Measurements from ENCODE around the gene EFNA3. TPM values are rescaled to one million over a fixed set of nuclear protein-coding genes. Genes with fewer than 3 reads are reported as not detected.

The EFNA3 gene
- total and polyA plus RNA-seq, 3 experiments from 2014 or later, result 0.94 to 1.4 (median 1.0) TPM

DNA sequence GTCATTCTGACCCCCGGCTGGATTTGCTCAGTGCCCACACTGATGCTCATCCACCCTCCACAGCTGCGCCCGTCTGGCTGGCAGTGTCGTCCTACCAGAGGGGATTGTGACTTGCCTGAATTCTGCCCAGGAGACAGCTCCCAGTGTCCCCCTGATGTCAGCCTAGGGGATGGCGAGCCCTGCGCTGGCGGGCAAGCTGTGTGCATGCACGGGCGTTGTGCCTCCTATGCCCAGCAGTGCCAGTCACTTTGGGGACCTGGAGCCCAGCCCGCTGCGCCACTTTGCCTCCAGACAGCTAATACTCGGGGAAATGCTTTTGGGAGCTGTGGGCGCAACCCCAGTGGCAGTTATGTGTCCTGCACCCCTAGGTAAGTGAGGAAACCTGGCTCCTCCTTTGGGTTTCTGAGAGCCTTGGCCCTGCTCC, 20.8 kb upstream of the EFNA3 start:
- H3K27me3 Mint-ChIP-seq, result no peaks in the 10 kb centered on the region
- DNase-seq, result no peak
- no peak overlapping the region for H3K27ac Mint-ChIP-seq
- H3K9me3 Mint-ChIP-seq, result no peaks in the 10 kb centered on the region
- peaks cover 0 to 26% (median 0%) of the 10 kb centered on the region in 3 donors for H3K36me3 Mint-ChIP-seq
- H3K4me1 Mint-ChIP-seq, result peaks cover 14 to 22% (median 16%) of the 10 kb centered on the region in 3 donors
- POLR2A ChIA-PET, result interaction anchor here (0.5 kb wide), 1 partner anchor 266 kb away, joined by 8 read pairs; no protein-coding TSS in a partner anchor
- no peak overlapping the region for H3K4me3 ChIP-seq (ENCODE audit: low read length)
- CTCF ChIA-PET, result interaction anchor here (1.2 to 11.7 kb wide), 5 partner anchors 13 to 92 kb away, joined by 4 to 172 read pairs (median 21); no protein-coding TSS in a partner anchor
- no peaks in the 10 kb centered on the region for H3K36me3 ChIP-seq (ENCODE audit: insufficient read depth, low read length)
- no peak overlapping the region for H3K27ac ChIP-seq (ENCODE audit: low read depth, low read length)
- no peak overlapping the region for H3K4me3 Mint-ChIP-seq
- no peaks in the 10 kb centered on the region for H3K9me3 ChIP-seq (ENCODE audit: low read length)
- H3K4me1 ChIP-seq (ENCODE audit: insufficient read depth, low read length), result peaks cover 24% of the 10 kb centered on the region
- no peaks in the 10 kb centered on the region for H3K27me3 ChIP-seq (ENCODE audit: insufficient read depth, low read length, poor library complexity, severe bottlenecking)

DNA sequence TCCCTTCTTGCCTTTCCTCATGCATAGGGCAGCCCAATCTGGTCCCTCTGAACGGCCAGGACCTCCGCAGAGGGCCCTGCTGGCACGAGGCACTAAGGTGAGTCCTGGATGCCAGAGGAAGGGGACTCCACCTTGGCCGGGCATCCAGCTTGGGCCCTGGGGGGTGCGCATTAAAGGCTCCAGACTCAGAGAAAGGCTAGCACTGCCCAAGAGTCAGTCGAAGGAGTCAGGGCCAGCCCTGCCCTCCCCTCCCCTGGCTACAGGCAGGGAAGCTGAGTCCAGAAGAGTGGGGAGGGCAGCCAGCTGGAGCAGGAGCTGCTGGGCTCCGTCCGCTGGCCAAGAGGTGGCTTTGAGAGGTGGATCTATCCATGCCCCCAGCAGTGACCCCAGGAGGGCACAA, 17.9 kb upstream of the EFNA3 start:
- no peaks in the 10 kb centered on the region for H3K9me3 Mint-ChIP-seq
- POLR2A ChIA-PET, result interaction anchor here (1.5 kb wide), 1 partner anchor 9 kb away, joined by 4 read pairs; the partner anchor contains the start of gene ADAM15
- no peaks in the 10 kb centered on the region for H3K27me3 Mint-ChIP-seq
- peaks cover 0 to 29% (median 0%) of the 10 kb centered on the region in 3 donors for H3K36me3 Mint-ChIP-seq
- DNase-seq, result no peak
- Histone ChIP-seq H3K27ac (ENCODE audit: low read depth, low read length) (no peak overlapping the region), H3K9me3 (ENCODE audit: low read length) (no peaks in the 10 kb centered on the region), H3K36me3 (ENCODE audit: insufficient read depth, low read length) (no peaks in the 10 kb centered on the region), H3K27me3 (ENCODE audit: insufficient read depth, low read length, poor library complexity, severe bottlenecking) (no peaks in the 10 kb centered on the region), H3K4me3 (ENCODE audit: low read length) (no peak overlapping the region), H3K4me1 (ENCODE audit: insufficient read depth, low read length) (peaks cover 34% of the 10 kb centered on the region)
- CTCF ChIA-PET, result interaction anchor here (0.8 to 11.7 kb wide), 19 partner anchors 9 to 133 kb away, joined by 3 to 172 read pairs (median 6); partner anchors contain the start of genes ADAM15, LENEP, PBXIP1 and PYGO2
- peaks cover 23 to 36% (median 29%) of the 10 kb centered on the region in 3 donors for H3K4me1 Mint-ChIP-seq
- peak overlapping the region in 1 of 8 donors; percentile 33 for H3K27ac Mint-ChIP-seq
- H3K4me3 Mint-ChIP-seq, result no peak overlapping the region

DNA sequence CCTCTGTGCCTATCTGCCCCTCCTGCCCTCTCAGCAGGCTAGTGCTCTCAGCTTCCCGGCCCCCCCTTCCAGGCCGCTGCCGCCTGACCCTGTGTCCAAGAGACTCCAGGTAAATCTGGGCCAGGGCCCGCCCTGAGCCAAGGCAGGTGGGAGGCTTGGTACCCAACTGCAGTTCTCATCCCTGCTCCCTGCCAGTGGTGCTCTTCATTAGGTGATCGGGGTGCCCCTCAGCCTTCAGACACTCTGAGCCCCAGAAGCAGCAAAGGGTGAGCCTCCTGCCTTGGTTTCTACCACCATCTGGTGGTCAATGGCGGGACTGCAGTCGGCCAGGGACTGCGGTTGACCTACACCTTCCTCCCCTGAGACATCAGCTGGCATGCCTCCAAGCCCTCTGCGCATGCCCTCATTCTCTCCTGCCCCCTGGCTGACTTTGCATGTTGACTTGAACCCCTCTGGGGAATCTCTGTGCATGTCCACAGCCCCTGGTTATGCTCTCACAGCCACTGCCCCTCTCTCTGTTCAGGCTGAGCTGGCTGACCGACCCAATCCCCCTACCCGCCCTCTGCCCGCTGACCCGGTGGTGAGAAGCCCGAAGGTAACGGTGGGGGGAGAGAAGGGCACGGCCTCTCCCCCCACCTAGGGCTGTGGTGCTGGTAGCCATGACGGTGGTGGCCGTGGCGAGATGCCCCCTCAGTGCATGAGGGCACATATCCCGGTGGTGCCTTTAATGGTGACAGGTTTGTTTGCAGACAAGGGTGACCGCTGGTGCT, 17.1 kb upstream of the EFNA3 start:
- Mint-ChIP-seq H3K9me3 (no peaks in the 10 kb centered on the region), H3K4me1 (peaks cover 23 to 39% (median 33%) of the 10 kb centered on the region in 3 donors), H3K27me3 (no peaks in the 10 kb centered on the region), H3K4me3 (peak overlapping the region; percentile 49 to 79 (median 68)), H3K27ac (peak overlapping the region in 4 of 8 donors; percentile 11 to 55 (median 20)), H3K36me3 (peaks cover 0 to 22% (median 2%) of the 10 kb centered on the region in 3 donors)
- Histone ChIP-seq H3K4me1 (ENCODE audit: insufficient read depth, low read length) (peaks cover 34% of the 10 kb centered on the region), H3K27ac (ENCODE audit: low read depth, low read length) (no peak overlapping the region), H3K9me3 (ENCODE audit: low read length) (no peaks in the 10 kb centered on the region), H3K27me3 (ENCODE audit: insufficient read depth, low read length, poor library complexity, severe bottlenecking) (no peaks in the 10 kb centered on the region), H3K4me3 (ENCODE audit: low read length) (no peak overlapping the region), H3K36me3 (ENCODE audit: insufficient read depth, low read length) (no peaks in the 10 kb centered on the region)
- CTCF ChIA-PET, result interaction anchor here (0.6 to 11.7 kb wide), 36 partner anchors 8 to 502 kb away, joined by 3 to 172 read pairs (median 4); partner anchors contain the start of genes ADAM15, EFNA3, KRTCAP2 and LENEP
- POLR2A ChIA-PET, result interaction anchor here (0.6 to 1.5 kb wide), 5 partner anchors 10 to 270 kb away, joined by 3 to 5 read pairs (median 3); partner anchors contain the start of genes ADAM15 and PYGO2
- peak; percentile 87 to 96 (median 91) for DNase-seq

DNA sequence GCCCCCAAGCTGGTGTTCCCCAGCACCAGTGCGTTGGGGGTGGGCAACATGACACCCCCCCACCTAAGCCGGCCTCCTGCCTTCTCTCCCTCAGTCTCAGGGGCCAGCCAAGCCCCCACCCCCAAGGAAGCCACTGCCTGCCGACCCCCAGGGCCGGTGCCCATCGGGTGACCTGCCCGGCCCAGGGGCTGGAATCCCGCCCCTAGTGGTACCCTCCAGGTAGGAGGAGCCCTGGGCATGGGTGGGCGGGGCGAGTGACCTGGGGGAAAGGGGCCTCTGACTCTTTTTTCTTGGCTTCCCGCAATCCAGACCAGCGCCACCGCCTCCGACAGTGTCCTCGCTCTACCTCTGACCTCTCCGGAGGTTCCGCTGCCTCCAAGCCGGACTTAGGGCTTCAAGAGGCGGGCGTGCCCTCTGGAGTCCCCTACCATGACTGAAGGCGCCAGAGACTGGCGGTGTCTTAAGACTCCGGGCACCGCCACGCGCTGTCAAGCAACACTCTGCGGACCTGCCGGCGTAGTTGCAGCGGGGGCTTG, 16.4 kb upstream of the EFNA3 start:
- Histone ChIP-seq H3K4me1 (ENCODE audit: insufficient read depth, low read length) (peaks cover 34% of the 10 kb centered on the region), H3K27me3 (ENCODE audit: insufficient read depth, low read length, poor library complexity, severe bottlenecking) (no peaks in the 10 kb centered on the region), H3K27ac (ENCODE audit: low read depth, low read length) (no peak overlapping the region), H3K9me3 (ENCODE audit: low read length) (no peaks in the 10 kb centered on the region), H3K4me3 (ENCODE audit: low read length) (peak overlapping the region; percentile 88), H3K36me3 (ENCODE audit: insufficient read depth, low read length) (no peaks in the 10 kb centered on the region)
- ChIA-PET POLR2A (interaction anchor here (0.6 to 3.5 kb wide), 4 partner anchors 21 to 271 kb away, joined by 3 to 15 read pairs (median 4); no protein-coding TSS in a partner anchor), CTCF (interaction anchor here (0.6 to 11.7 kb wide), 38 partner anchors 7 to 503 kb away, joined by 3 to 172 read pairs (median 4); partner anchors contain the start of genes ADAM15, EFNA3, KRTCAP2 and PBXIP1)
- Mint-ChIP-seq H3K27me3 (no peaks in the 10 kb centered on the region), H3K9me3 (no peaks in the 10 kb centered on the region), H3K4me3 (peak overlapping the region in 4 of 7 donors; percentile 69 to 96 (median 87)), H3K36me3 (peaks cover 0 to 27% (median 6%) of the 10 kb centered on the region in 3 donors), H3K4me1 (peaks cover 23 to 39% (median 33%) of the 10 kb centered on the region in 3 donors), H3K27ac (peak overlapping the region in 1 of 8 donors; percentile 17)
- DNase-seq, result peak in 1 of 5 donors; percentile 55

DNA sequence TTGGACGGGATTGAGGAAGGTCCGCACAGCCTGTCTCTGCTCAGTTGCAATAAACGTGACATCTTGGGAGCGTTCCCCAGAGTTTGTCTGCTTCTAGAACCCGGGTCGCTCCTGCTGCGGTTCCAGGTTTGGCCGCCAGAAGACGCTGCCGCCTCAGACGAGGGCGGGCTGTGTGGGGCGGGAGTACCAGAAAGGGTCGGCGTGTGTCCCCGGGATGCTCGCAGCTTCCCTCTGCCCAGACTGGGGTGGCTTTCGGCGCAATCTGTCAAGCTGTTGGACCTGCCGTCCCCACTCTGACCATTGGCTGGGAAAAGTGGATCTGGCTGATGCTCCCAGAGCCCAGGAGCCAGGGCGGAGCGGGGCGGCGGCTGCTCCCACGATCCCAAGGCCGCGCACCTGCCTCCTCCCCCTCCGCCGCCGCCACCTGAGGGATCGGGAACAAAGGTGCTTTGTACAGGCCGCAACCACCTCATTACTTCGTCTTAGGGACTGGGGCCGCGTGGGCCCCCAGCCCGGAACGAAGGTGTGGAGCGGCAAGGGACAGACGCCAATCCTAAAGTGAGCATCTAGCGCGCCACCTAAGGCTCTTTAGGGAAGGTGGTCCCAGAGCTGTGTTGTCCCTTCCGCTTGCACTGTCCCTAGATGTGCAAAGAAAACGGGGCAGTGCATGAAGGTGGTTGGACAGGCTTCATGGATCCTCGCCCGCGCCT, 15.8 kb upstream of the EFNA3 start:
- Mint-ChIP-seq H3K27me3 (no peaks in the 10 kb centered on the region), H3K27ac (peak overlapping the region in 4 of 8 donors; percentile 17 to 88 (median 80)), H3K36me3 (peaks cover 0 to 26% (median 6%) of the 10 kb centered on the region in 3 donors), H3K9me3 (no peaks in the 10 kb centered on the region), H3K4me3 (peak overlapping the region; percentile 87 to 97 (median 91)), H3K4me1 (peaks cover 23 to 39% (median 33%) of the 10 kb centered on the region in 3 donors)
- H3K27me3 ChIP-seq (ENCODE audit: insufficient read depth, low read length, poor library complexity, severe bottlenecking), result no peaks in the 10 kb centered on the region
- ChIA-PET POLR2A (interaction anchor here (1.0 to 3.5 kb wide), 2 partner anchors 22 to 127 kb away, joined by 4 to 15 read pairs; partner anchors contain the start of gene PMVK), CTCF (interaction anchor here (0.8 to 11.7 kb wide), 11 partner anchors 13 to 108 kb away, joined by 3 to 172 read pairs (median 4); partner anchors contain the start of gene EFNA3)
- DNase-seq, result peak; percentile 37 to 76 (median 53)
- H3K36me3 ChIP-seq (ENCODE audit: insufficient read depth, low read length), result no peaks in the 10 kb centered on the region
- peak overlapping the region; percentile 88 for H3K4me3 ChIP-seq (ENCODE audit: low read length)
- H3K4me1 ChIP-seq (ENCODE audit: insufficient read depth, low read length), result peaks cover 34% of the 10 kb centered on the region
- no peak overlapping the region for H3K27ac ChIP-seq (ENCODE audit: low read depth, low read length)
- no peaks in the 10 kb centered on the region for H3K9me3 ChIP-seq (ENCODE audit: low read length)

DNA sequence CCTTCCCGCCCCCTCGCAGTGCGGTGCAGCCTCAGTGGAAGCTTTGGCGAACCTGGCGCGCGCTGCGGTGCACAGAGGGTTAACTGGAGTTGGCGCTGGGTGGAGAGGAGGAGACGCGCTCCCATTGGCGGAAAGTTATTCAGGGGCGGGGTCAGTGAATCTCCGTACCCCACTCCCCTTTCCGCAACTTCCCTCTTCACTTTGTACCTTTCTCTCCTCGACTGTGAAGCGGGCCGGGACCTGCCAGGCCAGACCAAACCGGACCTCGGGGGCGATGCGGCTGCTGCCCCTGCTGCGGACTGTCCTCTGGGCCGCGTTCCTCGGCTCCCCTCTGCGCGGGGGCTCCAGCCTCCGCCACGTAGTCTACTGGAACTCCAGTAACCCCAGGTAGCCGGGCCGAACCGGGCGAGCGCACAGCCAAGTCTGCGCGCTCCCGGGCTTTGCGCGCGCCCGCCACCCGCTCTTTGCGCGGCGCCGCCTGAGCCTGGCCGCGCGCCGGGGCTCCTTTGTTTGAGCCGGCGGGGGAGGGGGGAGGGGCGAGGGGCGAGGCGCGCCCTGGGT, 15.0 kb upstream of the EFNA3 start, which contains the start of gene EFNA4:
TSS of gene EFNA4 (plus strand) at position 191 of the 561 bp plus-strand sequence. CDS start at position 275, 84 bp downstream.
- ChIA-PET CTCF (interaction anchor here (1.0 to 11.7 kb wide), 9 partner anchors 13 to 44 kb away, joined by 3 to 172 read pairs (median 7); partner anchors contain the start of gene EFNA3), POLR2A (interaction anchor here (1.0 to 3.5 kb wide), 2 partner anchors 21 to 127 kb away, joined by 4 to 15 read pairs; partner anchors contain the start of gene PMVK)
- peaks cover 23 to 39% (median 33%) of the 10 kb centered on the region in 3 donors for H3K4me1 Mint-ChIP-seq
- peaks cover 0 to 24% (median 6%) of the 10 kb centered on the region in 3 donors for H3K36me3 Mint-ChIP-seq
- no peaks in the 10 kb centered on the region for H3K9me3 Mint-ChIP-seq
- no peaks in the 10 kb centered on the region for H3K27me3 ChIP-seq (ENCODE audit: insufficient read depth, low read length, poor library complexity, severe bottlenecking)
- H3K4me1 ChIP-seq (ENCODE audit: insufficient read depth, low read length), result peaks cover 34% of the 10 kb centered on the region
- H3K4me3 Mint-ChIP-seq, result peak within 1 kb of the TSS; percentile 89 to 98 (median 95)
- H3K36me3 ChIP-seq (ENCODE audit: insufficient read depth, low read length), result no peaks in the 10 kb centered on the region
- DNase-seq, result peak; percentile 73 to 87 (median 80)
- H3K9me3 ChIP-seq (ENCODE audit: low read length), result no peaks in the 10 kb centered on the region
- peak within 1 kb of the TSS; percentile 40 to 92 (median 80) for H3K27ac Mint-ChIP-seq
- H3K4me3 ChIP-seq (ENCODE audit: low read length), result peak within 1 kb of the TSS; percentile 88
- H3K27ac ChIP-seq (ENCODE audit: low read depth, low read length), result peak within 1 kb of the TSS; percentile 65
- no peaks in the 10 kb centered on the region for H3K27me3 Mint-ChIP-seq
